LNCaP clone FGC (cell line): ENCODE data around the gene NHSL1.

Experiments used
- DNase-seq: peaks from one replicate; pipeline ENCODE4 v3.0.0-alpha.2; 2011; ENCODE audit warnings: low read depth
- H3K4me3 ChIP-seq: 2 replicates; pipeline ENCODE4 v1.5.1; 2011; ENCODE audit warnings: mild to moderate bottlenecking, low read depth, low read length, control low read depth
- CTCF ChIP-seq: IDR thresholded peaks from 2 replicates; pipeline ENCODE4 v1.5.1; 2012; ENCODE audit warnings: mild to moderate bottlenecking; ENCODE audit not compliant: control insufficient read depth, insufficient read depth; ENCODE audit errors: extremely low read depth

Gene NHSL1

GRCh38 chr6:138482816-138483215, 16.5 kb downstream of the NHSL1 start:
- no peak overlapping the region for H3K4me3 ChIP-seq
- no peak for TF ChIP-seq CTCF
- DNase-seq: no peak

GRCh38 chr6:138480279-138480949, 18.9 kb downstream of the NHSL1 start:
- no peak for DNase-seq
- no peak overlapping the region for H3K4me3 ChIP-seq
- TF ChIP-seq CTCF: no peak

- TF ChIP-seq CTCF: no peak
- peak; percentile 88 for DNase-seq
- no peak overlapping the region for H3K4me3 ChIP-seq
Measured at GRCh38 chr6:138477913-138478539, 21.3 kb downstream of the NHSL1 start.

- H3K4me3 ChIP-seq: no peak overlapping the region
- no peak for DNase-seq
- no peak for TF ChIP-seq CTCF
Measured at GRCh38 chr6:138476116-138476515, 23.2 kb downstream of the NHSL1 start.

- DNase-seq: no peak
- no peak for TF ChIP-seq CTCF
- no peak overlapping the region for H3K4me3 ChIP-seq
Measured at GRCh38 chr6:138473144-138473543, 26.1 kb downstream of the NHSL1 start.

- DNase-seq: no peak
- TF ChIP-seq CTCF: no peak
- H3K4me3 ChIP-seq: no peak overlapping the region
Measured at GRCh38 chr6:138468320-138469015, 30.8 kb downstream of the NHSL1 start.
